ENCODE measurements around the gene NFKB1.

Gene NFKB1

GRCh38 chr4:102637391-102637790, 136.2 kb downstream of the NFKB1 start:
- H3K9ac ChIP-seq (ENCODE audit: low read length), result no peak overlapping the region
- H3K4me1 ChIP-seq (ENCODE audit: control insufficient read depth, low read depth, low read length), result no peaks in the 10 kb centered on the region
- no peak overlapping the region for H3K4me3 ChIP-seq (ENCODE audit: low read length)
- H3K36me3 ChIP-seq (ENCODE audit: control insufficient read depth, low read depth, low read length), result peaks cover 3% of the 10 kb centered on the region
- no peaks in the 10 kb centered on the region for H3K27me3 ChIP-seq (ENCODE audit: control insufficient read depth, insufficient read depth, low read length)
- H3K9me3 ChIP-seq (ENCODE audit: control insufficient read depth, low read depth, low read length), result no peaks in the 10 kb centered on the region
- H3K27ac ChIP-seq (ENCODE audit: low read length), result no peak overlapping the region

DNA sequence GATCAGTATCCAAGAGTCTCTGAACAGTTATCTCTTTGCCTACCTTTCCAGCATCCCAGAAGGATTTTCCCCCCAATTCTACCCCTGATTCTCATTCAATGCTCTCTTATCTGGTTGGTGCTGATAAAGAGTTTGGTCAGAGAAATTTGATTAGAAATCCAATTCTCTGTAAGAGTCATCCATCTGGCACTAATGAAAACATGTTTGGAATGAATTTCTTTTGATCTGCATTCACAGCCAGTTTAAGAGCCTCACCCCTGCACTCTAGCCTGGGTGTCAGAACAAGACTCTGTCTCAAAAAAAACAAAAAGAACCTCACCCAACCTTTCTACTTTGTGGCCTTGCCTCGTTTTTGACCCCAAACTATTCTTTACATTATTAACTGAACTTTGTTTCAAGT, 137.5 kb downstream of the NFKB1 start:
- Histone ChIP-seq H3K27ac (ENCODE audit: low read length) (no peak overlapping the region), H3K9me3 (ENCODE audit: control insufficient read depth, low read depth, low read length) (no peaks in the 10 kb centered on the region), H3K4me1 (ENCODE audit: control insufficient read depth, low read depth, low read length) (no peaks in the 10 kb centered on the region)

DNA sequence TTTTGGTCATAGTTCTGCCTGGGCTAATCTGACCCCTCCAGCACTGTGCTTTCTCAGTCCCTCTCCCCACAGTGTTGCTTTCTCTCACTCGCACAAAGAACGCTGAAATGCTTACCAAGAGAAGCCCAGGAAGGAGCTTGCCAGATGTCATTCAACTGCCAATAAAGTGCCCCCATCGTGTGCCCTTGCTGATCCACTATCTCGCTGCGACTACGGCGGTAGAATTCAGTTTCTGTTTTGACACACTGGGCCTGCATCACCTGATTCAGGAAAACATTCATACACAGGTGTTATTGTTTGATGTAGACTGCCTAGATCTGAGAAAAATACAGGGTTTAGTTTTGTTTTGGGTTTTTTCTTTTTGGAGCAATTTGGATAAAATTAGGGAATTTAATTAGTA, 138.4 kb downstream of the NFKB1 start:
- H3K27ac ChIP-seq (ENCODE audit: low read length), result no peak overlapping the region
- H3K36me3 ChIP-seq (ENCODE audit: control insufficient read depth, low read depth, low read length), result peaks cover 3% of the 10 kb centered on the region
- no peaks in the 10 kb centered on the region for H3K27me3 ChIP-seq (ENCODE audit: control insufficient read depth, insufficient read depth, low read length)
- H3K9me3 ChIP-seq (ENCODE audit: control insufficient read depth, low read depth, low read length), result no peaks in the 10 kb centered on the region
- H3K9ac ChIP-seq (ENCODE audit: low read length), result no peak overlapping the region
- H3K4me1 ChIP-seq (ENCODE audit: control insufficient read depth, low read depth, low read length), result no peaks in the 10 kb centered on the region
- no peak overlapping the region for H3K4me3 ChIP-seq (ENCODE audit: low read length)

More for the DNA sequence above, 137.5 kb downstream of the NFKB1 start:
- Histone ChIP-seq H3K9ac (ENCODE audit: low read length) (no peak overlapping the region), H3K4me3 (ENCODE audit: low read length) (no peak overlapping the region), H3K36me3 (ENCODE audit: control insufficient read depth, low read depth, low read length) (peaks cover 3% of the 10 kb centered on the region), H3K27me3 (ENCODE audit: control insufficient read depth, insufficient read depth, low read length) (no peaks in the 10 kb centered on the region)

DNA sequence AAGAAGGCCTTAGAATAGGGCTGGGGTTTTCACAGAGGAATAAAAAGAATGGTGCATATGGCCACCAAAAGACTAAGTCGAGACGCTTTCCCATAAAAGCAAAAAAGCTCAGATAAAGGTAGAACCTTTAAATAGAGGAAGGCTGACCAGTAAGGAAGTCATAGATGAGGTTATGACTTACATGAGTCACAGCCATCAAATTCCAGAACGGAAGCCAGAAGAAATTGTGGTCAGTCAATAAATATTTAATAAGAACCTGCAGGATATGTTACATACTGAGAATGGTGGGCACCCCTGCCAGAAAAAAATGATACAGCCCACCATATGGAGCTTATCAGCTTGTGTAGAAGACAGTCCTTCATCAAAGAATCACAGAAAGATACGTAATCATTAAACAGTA, 139.5 kb downstream of the NFKB1 start:
- Histone ChIP-seq H3K9me3 (ENCODE audit: control insufficient read depth, low read depth, low read length) (no peaks in the 10 kb centered on the region), H3K4me3 (ENCODE audit: low read length) (no peak overlapping the region), H3K27me3 (ENCODE audit: control insufficient read depth, insufficient read depth, low read length) (no peaks in the 10 kb centered on the region), H3K27ac (ENCODE audit: low read length) (no peak overlapping the region), H3K4me1 (ENCODE audit: control insufficient read depth, low read depth, low read length) (no peaks in the 10 kb centered on the region), H3K36me3 (ENCODE audit: control insufficient read depth, low read depth, low read length) (peaks cover 3% of the 10 kb centered on the region), H3K9ac (ENCODE audit: low read length) (no peak overlapping the region)

DNA sequence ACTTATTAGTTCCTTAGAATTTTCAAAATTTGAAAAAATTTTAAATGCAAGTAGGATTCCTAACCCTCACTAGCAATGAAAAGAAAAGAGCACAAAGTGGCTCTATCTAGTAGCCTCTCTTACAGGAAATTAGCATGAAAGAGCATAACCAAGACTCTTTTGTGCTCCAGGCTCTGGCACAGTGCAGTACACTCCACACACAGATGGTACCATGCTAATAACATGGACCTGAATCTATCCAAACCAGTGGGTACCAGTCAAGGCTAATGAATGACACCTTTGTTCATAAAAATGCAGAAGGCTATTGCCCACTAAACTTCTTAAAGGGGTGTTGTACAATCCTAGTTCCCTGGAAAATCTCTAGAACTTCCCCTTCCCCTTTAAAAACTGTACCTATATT, 140.6 kb downstream of the NFKB1 start:
- Histone ChIP-seq H3K27me3 (ENCODE audit: control insufficient read depth, insufficient read depth, low read length) (no peaks in the 10 kb centered on the region), H3K36me3 (ENCODE audit: control insufficient read depth, low read depth, low read length) (peaks cover 3% of the 10 kb centered on the region), H3K4me3 (ENCODE audit: low read length) (no peak overlapping the region), H3K9me3 (ENCODE audit: control insufficient read depth, low read depth, low read length) (no peaks in the 10 kb centered on the region), H3K4me1 (ENCODE audit: control insufficient read depth, low read depth, low read length) (no peaks in the 10 kb centered on the region), H3K9ac (ENCODE audit: low read length) (no peak overlapping the region), H3K27ac (ENCODE audit: low read length) (no peak overlapping the region)

DNA sequence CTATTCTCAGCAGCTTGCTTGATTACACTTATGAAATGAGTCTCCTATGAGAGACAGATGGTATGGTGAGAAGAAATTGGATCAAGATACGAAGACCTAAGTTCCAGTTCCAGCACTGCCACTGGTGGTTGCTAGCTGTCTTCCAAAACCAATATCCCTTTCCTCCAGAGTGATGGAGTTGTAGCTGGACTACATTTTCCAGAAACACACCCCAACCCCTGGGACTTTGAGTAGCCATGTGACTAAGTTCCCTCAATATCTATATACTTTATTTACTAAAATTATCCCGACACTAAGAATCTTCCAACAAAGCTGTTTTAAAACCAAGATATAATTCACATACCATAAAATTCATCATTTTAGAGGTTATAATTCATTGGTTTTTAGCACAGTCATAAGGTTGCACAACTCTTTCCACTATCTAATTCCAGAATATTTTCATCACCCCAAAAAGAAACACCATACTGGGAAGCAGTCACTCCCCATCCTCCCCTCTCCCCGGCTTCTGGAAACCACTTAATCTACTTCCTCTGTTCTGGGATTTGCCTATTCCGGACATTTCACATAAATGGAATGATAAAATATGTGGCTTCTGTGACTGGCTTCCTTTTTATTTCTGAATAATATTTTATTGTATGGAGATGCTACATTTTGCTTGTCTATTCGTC, 141.6 kb downstream of the NFKB1 start:
- Histone ChIP-seq H3K27me3 (ENCODE audit: control insufficient read depth, insufficient read depth, low read length) (no peaks in the 10 kb centered on the region), H3K4me1 (ENCODE audit: control insufficient read depth, low read depth, low read length) (no peaks in the 10 kb centered on the region), H3K36me3 (ENCODE audit: control insufficient read depth, low read depth, low read length) (peaks cover 3% of the 10 kb centered on the region), H3K9ac (ENCODE audit: low read length) (no peak overlapping the region), H3K9me3 (ENCODE audit: control insufficient read depth, low read depth, low read length) (no peaks in the 10 kb centered on the region), H3K4me3 (ENCODE audit: low read length) (no peak overlapping the region), H3K27ac (ENCODE audit: low read length) (no peak overlapping the region)

- no peak overlapping the region for H3K9ac ChIP-seq (ENCODE audit: low read length)
- H3K4me1 ChIP-seq (ENCODE audit: control insufficient read depth, low read depth, low read length), result no peaks in the 10 kb centered on the region
- peaks cover 14% of the 10 kb centered on the region for H3K36me3 ChIP-seq (ENCODE audit: control insufficient read depth, low read depth, low read length)
Observed at GRCh38 chr4:102647117-102647516, 146.0 kb downstream of the NFKB1 start.

GRCh38 chr4:102657206-102657605, 156.0 kb downstream of the NFKB1 start:
- H3K9ac ChIP-seq (ENCODE audit: low read length), result no peak overlapping the region
- H3K4me3 ChIP-seq (ENCODE audit: low read length), result no peak overlapping the region
- H3K9me3 ChIP-seq (ENCODE audit: control insufficient read depth, low read depth, low read length), result no peaks in the 10 kb centered on the region
- no peaks in the 10 kb centered on the region for H3K36me3 ChIP-seq (ENCODE audit: control insufficient read depth, low read depth, low read length)
- H3K27ac ChIP-seq (ENCODE audit: low read length), result no peak overlapping the region
- H3K27me3 ChIP-seq (ENCODE audit: control insufficient read depth, insufficient read depth, low read length), result no peaks in the 10 kb centered on the region
- H3K4me1 ChIP-seq (ENCODE audit: control insufficient read depth, low read depth, low read length), result no peaks in the 10 kb centered on the region

More at GRCh38 chr4:102647117-102647516, 146.0 kb downstream of the NFKB1 start:
- H3K27me3 ChIP-seq (ENCODE audit: control insufficient read depth, insufficient read depth, low read length), result no peaks in the 10 kb centered on the region
- H3K4me3 ChIP-seq (ENCODE audit: low read length), result no peak overlapping the region
- H3K27ac ChIP-seq (ENCODE audit: low read length), result no peak overlapping the region
- no peaks in the 10 kb centered on the region for H3K9me3 ChIP-seq (ENCODE audit: control insufficient read depth, low read depth, low read length)

DNA sequence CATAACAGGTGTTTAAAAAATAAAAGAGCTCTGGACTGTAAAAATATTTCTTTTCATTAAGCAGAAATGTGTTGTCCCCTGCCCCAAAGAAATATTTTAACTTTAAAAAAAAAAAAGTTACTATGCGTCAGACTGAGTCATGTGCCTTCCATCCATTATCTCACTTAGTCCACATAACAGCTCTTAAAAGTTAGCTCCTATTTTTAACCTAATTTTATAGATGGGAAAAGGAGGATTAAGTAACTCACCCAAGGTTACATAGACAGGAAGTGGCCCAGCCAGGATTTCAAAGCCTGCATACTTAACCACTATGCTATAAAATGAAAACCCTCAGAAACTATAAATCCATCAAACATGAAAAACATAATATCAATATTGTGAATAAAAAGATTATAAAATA, 161.9 kb downstream of the NFKB1 start:
- H3K9ac ChIP-seq (ENCODE audit: low read length), result no peak overlapping the region
- H3K27ac ChIP-seq (ENCODE audit: low read length), result no peak overlapping the region
- no peaks in the 10 kb centered on the region for H3K27me3 ChIP-seq (ENCODE audit: control insufficient read depth, insufficient read depth, low read length)
- no peaks in the 10 kb centered on the region for H3K9me3 ChIP-seq (ENCODE audit: control insufficient read depth, low read depth, low read length)
- H3K36me3 ChIP-seq (ENCODE audit: control insufficient read depth, low read depth, low read length), result peaks cover 4% of the 10 kb centered on the region
- no peaks in the 10 kb centered on the region for H3K4me1 ChIP-seq (ENCODE audit: control insufficient read depth, low read depth, low read length)
- H3K4me3 ChIP-seq (ENCODE audit: low read length), result no peak overlapping the region

DNA sequence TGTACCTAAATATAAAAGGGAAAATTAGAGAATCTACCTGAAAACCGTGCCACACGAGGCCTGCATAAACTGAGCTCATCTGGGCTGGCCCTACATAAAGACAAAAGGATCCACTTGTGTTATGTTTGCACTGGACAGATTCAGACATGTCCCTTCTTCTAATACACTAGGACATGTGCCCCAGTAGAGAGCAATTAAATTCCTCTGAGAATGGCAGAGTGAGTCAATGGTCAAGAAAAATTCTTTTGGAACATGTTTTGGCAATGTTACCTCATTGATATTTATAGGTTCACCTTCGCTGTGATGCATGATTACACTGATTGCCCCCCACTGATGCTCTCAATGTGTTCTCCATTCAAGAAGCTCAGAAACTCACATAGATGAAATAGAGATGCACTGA, 164.4 kb downstream of the NFKB1 start:
- Histone ChIP-seq H3K36me3 (ENCODE audit: control insufficient read depth, low read depth, low read length) (peaks cover 4% of the 10 kb centered on the region), H3K9ac (ENCODE audit: low read length) (no peak overlapping the region), H3K4me3 (ENCODE audit: low read length) (no peak overlapping the region), H3K27ac (ENCODE audit: low read length) (no peak overlapping the region), H3K9me3 (ENCODE audit: control insufficient read depth, low read depth, low read length) (no peaks in the 10 kb centered on the region), H3K4me1 (ENCODE audit: control insufficient read depth, low read depth, low read length) (no peaks in the 10 kb centered on the region), H3K27me3 (ENCODE audit: control insufficient read depth, insufficient read depth, low read length) (no peaks in the 10 kb centered on the region)

Data from iPS-18a (cell line).